Activated CD4-positive, alpha-beta T cell treated with anti-CD3 and anti-CD28 coated beads, Interleukin-2, amount 50 U/mL, for 1 hour (primary cell): Measurements from ENCODE around the gene BSDC1.
"Not testable (repeated sequence)": the region's sequence is repeated elsewhere in the genome, so short reads cannot be mapped to it uniquely, and the experiment has no call there.

Source experiments
- DNase-seq: peaks from one replicate; pipeline ENCODE4 v3.0.0-alpha.2; 2020

BSDC1 gene

DNA sequence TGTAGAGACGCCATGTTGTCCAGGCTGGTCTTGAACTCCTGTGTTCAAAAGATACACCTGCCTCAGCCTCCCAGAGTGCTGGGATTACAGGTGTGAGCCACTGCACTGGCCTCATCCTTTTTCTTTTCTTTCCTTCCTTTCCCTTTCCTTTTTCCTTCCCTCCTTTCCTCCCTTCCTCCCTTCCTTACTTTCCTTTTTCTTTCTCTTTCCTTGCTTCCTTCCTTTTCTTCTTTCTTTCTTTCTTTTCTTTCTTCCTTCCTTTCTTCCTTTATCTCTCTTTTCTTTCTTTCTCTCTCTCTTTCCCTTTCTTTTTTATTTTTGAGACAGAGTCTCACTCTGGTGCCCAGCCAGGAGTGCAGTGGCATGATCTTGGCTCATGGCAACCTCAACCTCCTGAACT is 37.8 kb downstream of the BSDC1 start:
- DNase-seq = no peak

DNA sequence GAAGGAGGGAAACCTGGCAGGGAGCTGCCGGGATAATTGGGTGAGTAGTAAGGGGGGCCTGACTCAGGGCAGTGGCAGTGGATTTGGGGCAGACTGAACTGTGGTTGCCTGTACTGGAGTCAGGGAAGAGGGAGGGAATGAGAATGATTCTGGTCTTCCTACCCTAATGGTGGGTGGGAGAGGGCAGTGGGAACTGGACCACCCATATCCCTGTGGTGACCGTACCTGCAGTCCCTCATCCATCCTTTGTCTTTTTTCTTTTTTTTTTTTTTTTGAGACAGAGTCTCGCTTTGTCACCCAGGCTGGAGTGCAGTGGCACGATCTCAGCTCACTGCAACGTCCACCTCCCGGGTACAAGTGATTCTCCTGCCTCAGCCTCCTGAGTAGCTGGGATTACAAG is 38.5 kb downstream of the BSDC1 start:
- not testable (repeated sequence) for DNase-seq

DNA sequence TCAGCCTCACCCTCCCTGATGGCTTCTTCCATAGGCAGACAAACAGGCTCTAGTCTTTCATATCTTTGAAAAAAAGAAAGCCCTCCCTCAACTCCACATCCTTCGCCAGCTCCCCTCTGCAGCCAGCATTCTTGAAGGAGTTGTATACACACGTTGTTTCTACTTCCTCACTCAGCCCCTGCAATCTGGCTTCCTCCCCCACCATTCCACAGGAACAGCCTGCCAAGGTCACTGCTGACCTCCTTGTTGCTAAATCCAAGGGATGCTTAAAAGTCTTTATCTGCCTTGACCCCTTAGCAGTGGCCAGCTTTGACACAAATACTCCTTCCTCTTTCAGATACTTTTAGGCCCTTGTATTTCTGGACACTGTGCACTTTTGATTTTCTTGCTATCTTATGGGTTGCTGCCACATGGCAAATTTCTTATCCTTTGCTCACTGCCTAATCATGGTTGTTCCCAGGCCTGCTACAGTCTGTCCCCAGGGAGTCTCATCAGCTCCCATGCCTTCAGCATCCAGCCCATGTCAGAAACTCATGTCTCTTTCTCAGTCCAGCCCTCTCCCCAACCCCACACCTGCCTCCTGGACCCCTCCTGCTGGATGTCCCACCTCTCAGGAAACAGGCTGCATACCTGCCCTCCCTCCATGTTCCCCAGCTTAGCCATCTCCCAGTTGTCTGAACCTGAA is 40.2 kb downstream of the BSDC1 start:
- no peak for DNase-seq

DNA sequence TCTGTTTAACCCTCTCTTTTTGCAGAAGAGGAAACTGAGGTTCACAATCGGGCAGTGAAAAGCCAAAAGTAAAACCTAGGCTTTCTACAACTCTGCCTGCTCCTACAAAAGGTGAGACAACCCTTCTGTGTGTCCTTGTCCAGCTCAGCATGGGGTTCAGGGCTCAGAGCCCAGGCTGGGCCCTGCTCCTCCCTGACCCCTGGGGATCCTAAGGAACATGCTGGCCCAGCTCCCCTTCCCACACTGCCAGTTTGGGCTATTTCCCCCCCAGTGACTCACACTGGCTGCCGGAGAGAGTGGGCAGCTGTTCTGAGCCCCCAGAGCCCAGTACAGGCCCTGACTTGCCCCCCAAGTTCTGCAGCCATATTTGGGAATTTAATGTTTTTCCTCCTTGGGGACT is 40.8 kb downstream of the BSDC1 start:
- no peak for DNase-seq

DNA sequence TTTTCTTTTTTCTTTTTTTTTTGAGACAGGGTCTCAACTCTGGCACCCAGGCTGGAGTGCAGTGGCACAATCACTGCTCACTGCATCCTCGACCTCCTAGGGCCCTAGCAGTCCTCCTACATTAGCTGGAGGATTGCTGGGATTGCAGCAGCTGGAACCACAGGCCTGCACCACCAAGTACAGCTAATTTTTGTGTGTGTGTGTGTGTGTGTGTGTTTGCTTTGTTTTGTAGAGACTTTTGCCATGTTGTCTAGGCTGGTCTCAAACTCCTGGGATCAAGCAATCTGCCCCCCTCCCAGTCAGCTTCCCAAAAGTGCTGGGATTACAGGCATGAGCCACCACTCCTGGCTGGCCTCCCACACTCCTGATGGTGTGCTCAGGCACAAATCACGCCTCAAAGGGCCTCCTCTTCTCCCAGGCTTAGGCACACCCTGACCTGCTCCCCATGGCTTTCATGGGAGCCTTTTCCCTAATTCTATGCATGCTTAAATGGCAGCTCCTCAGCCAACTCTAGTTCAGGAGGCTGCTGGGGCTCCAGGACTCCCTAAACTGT is 41.3 kb downstream of the BSDC1 start:
- DNase-seq = no peak

DNA sequence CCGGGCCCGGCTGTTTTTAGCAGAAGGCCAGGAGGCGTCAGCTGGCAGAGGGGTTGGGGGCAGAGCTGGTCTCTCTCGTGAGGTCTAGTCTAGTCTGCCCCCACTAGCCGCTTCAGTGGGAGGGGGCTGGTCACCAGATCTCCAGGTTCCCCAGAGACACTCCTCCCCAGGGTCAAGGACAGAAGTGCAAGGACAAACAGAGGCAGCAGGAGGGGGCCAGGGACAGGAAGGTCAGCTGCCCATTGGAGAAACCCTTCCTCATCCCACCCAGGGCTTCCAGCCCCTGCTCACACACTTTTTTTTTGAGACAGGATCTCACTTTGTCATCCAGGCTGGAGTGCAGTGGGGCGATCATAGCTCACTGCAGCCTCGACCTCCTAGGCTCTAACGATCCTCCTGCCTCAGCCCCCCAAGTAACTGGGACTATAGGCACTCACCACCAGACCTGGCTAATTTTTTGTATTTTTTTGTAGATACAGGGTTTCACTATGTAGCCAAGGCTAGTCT is 41.9 kb downstream of the BSDC1 start:
- no peak for DNase-seq

DNA sequence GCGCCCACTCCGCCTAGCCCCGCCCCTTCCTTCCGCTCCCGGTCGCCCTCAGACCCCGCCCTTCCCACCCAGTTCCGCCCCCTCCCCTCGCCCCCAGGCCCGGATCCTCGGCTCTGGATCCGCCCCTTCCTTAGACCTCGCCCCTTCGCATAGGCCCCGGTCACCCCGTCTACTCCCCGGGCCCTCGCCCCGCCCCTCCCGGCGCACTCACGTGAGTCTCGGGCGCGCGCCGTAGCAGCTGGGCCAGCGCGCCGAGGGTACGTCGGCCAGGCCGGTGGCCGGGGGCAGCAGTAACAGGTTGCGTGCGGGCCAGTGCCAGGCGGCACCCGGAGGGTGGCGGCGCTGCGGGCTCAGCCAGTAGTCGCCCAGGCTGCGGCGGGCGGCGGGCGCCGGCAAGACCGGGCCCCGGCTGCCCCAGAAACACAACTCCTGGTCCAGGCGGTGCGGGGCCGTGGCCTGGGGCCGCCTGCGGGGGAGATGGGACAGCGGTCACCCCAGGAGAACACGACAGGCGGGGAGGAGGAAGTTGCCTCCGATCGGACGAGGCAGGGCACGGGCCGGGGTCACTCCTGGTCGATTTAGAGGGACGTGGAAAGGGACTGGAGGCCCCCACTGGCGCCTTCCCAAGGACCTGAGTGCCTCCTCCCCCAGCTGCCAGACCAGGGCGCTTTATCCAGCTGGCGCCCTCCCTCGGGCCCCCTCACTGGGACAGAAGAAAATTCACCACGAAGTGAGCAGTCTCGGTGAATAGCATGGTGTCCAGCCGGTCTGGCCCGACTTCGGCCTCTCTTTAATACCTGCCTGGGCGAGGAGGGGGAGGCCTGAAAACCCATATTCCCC is 42.6 kb downstream of the BSDC1 start:
- DNase-seq = peak; percentile 90

DNA sequence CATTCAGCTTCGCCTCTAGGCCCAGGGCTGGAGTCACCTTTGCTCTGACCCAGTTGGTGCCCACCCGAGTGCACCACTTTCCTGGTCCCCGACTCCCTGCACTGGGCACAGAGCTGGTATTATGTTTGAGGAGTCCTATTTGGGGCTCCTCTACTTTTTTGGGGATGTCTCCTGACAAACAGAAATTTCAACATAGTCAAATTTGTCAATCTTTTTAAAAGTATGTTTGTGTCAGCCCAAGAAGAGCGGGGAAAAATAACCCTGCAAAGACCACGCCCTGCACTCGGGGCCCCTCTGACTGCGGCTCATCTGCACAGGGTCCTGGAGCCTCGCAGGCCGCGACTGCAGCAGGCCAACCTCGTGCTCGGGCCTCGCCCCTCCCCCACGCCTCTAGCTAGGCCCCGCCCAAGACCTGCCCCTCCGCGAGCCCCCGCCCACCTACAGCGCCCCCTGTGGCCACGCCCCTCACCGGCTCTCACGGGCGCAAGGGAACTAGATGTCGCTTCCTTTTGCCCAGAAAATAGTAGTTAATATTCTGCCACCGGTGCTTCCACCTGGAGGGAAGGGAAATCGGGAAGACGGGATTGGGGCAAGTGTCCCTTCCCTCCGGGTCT is 43.3 kb downstream of the BSDC1 start:
- DNase-seq = peak; percentile 77

DNA sequence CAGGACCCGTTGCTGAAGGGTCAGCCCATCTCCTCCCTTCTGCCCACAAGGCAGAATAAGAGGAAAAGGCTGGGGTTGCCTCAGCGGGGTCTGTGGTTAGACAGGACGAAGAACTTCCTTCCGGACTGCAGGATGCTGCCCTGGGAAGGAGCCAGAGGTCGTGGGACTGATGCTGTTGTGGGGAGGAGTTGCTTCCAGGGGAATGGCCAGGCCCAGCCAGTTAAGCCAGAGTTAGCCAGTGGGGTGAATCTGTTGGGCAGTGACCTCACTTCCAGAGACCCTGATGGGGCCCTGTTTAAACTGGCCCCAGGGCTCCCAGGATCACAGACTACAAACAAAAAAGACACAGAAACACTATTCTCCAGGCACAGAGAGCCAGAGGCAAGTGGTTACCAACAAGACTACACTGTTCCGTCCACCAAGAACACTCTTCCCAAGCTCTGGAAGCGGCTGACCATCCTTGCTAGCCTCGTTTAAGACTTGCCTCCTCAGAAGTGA is 45.0 kb downstream of the BSDC1 start:
- DNase-seq = no peak

DNA sequence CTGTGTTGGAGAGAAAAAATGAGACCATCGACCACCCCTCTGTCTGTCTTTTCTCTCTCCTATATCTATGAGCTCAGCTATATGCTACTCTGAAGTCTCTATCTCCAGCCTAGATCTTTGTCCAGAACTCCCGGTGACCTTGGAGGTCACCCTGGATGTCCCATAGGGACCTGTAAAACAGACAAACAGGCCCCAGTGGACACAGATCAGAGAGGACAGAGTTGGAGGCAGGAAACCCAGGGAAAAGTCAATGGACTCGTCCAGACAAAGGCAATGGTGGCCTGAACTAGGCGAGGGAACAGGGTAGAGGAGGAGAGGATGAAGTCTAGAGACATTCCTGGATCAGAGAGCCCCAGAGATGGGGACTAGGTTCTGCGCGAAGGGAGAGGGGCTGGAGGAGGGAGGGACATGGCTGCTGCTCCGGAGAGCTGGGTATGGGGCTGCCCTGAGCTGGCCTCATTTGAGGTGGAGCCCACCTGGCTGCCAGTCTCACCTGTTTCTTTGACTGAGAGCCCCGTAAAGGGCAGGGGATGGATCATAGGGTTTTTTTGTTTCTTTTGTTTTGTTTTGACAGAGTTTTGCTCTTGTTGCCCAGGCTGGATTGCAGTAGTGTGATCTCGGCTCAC is 47.6 kb downstream of the BSDC1 start:
- no peak for DNase-seq

DNA sequence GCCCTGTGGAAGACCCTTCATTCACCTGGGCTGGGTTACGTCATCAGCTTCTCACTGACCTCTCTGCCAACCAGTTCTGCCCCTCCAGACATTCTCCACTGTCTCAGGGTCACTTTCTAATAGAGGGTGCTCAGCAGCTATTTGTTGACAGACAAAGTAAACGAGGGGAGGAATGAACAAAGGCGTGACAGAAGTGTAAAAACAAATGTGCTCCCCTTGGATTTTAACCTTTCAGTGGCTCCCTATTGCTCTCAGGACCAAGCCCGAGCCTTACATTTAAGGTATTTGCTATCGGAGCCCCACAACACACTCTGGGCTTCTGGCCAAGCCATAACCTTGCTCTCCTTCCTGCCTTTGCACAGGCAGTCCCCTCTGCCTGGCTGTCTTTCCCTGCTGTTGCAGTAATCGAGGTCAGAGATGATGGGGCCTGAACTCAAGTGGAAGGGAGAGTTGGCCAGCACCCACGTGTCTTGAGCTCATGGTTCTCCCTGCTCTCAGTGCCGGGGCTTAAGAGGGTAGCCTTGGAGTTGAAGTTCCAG is 48.9 kb downstream of the BSDC1 start:
- DNase-seq = no peak

DNA sequence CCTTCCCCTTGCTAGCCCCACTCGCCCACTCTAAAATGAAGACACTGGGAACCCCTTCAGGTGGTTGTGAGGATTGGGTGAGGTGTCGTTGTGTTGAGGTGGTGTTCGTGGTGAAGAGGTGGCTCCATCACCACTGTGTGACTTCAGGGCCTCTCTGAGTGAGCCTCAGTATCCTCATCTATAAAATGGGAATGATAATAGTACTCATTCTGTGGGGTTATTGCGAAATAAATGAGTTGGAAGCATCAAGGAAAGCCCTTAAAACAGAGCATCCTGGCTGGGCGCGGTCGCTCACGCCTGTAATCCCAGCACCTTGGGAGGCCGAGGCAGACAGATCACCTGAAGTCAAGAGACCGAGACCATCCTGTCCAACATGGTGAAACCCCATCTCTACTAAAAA is 51.5 kb downstream of the BSDC1 start:
- DNase-seq = no peak

DNA sequence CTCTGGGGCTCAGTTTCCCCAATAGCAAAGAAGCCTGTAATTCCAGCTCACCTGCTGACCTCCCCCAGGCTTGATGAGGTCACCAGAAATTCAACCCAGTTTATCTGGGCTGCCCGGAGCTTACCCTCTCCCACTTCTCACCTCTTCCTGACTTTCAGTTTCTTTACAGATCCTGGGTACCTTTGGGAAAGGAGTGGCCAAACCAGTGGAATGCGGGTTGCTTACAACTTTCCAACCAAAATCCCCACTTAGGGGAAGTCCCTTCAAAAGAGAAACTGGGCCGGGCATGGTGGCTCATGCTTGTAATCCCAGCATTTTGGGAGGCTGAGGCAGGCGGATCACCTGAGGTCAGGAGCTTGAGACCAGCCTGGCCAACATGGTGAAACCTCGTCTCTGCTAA is 52.3 kb downstream of the BSDC1 start:
- DNase-seq = no peak

DNA sequence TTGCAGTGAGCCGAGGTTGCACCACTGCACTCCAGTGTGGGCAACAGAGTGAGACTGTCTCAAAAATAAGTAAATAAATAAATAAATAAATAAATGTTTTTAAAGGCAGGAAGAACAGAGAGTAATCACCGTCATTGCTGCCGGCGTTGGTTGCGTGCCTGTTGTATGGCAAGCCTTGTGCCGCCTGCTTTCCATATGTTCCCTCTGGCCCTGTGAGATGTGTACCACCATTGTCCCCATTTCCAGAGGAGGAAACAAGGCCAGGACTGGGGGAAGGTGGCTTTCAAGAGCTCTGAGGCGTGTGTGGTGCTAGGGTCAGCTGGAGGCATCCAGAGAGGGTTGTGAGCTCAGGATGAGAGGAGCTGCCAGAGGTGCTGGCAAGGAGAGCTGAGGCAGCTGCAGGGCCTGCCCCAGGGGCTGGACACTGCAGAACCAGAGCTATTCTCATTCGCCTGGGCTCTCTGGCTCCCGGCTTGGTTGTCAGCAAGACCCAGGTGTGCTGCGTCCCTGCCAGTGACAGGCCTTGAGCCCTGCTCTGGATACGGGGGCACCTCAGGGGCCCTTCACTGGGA is 53.0 kb downstream of the BSDC1 start:
- no peak for DNase-seq

DNA sequence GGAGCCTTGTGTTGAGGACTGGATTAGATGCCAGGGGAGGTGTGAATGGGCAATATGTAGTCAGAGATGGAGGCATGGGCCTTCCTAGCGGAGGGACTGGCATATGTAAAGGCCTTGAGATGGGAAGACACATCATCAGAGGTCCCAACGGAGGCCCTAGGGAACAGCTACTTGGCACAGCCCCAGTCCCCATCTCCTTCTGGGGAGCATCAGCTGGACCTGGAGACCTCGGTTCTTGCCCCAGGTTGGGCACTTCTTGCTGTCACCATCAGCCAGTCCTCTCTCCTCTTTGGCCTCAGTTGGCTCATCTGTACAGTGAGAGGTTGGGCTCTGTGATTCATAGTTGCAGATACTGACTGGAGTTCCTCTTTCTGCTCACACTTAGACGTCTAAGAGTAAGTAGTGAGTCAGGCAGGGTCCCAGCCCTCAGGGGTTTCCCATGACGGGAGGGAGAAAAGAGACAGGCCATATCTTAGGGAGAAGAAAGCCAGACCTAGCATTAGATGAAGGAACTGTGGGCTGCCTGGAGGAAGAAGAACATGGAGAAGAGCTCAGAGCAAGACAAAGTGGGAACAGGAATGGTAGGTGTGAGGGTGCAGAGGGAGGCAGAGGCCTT is 54.8 kb downstream of the BSDC1 start:
- no peak for DNase-seq

DNA sequence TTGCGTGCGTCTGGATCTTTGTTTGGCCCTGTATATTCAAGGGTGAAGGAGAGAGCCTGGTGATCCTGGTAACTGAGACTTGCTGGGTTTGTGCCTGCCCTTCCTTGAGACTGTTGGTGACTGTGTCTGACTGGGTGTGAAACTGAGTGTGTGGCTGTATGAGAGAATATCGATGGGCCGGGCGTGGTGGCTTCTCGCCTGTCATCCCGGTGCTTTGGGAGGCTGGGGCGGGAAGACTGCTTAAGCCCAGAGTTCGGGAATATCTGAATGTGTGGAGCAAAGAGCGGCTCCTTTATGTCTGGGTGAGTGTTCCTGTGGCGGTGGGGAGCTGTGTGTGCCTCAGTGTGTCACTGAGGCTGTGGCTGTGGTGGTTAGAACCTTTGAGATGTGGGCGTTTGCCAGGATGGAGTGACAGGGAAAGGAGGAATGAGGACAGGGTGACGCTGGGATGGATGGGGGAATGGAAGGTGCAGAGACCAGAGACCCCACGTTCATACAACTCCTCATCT is 55.5 kb downstream of the BSDC1 start:
- no peak for DNase-seq

DNA sequence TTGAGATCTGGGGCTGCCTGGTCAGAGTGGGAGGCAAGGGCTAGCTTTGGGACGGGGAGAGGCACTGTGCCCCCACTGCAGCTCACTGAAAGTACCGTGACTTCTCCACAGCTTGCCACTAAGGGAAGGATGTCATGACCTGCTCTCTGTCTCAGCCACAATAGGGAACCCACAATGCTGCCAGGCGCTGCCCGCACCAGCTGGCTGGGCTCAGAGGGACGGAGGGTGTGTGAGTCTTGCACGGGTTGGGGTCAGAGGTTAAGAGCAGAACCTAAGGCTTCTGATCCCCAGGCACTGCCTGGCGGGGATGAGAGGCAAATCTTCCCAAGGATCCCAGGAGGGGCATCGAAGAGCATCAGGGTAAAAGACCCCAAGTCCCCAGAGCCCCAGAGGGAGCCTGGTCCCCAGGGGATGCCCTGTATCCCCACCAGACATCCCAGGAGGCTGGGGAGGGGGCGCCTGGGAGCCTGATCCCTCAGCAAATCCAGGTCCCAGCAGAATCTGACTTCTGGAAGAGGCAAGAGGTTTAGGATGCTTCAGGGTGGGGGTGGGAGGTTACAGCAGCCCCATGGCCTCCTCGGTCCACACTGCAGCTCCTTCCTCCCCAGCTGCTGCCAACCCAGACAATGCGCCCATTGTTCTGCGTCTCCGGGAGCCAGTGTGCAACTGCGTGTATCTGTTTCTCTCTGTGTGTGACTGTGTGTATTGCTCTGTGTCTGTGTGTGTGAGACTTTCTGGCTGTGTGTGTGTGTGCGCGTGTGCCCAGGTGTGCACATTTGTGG is 56.2 kb downstream of the BSDC1 start:
- DNase-seq = no peak

DNA sequence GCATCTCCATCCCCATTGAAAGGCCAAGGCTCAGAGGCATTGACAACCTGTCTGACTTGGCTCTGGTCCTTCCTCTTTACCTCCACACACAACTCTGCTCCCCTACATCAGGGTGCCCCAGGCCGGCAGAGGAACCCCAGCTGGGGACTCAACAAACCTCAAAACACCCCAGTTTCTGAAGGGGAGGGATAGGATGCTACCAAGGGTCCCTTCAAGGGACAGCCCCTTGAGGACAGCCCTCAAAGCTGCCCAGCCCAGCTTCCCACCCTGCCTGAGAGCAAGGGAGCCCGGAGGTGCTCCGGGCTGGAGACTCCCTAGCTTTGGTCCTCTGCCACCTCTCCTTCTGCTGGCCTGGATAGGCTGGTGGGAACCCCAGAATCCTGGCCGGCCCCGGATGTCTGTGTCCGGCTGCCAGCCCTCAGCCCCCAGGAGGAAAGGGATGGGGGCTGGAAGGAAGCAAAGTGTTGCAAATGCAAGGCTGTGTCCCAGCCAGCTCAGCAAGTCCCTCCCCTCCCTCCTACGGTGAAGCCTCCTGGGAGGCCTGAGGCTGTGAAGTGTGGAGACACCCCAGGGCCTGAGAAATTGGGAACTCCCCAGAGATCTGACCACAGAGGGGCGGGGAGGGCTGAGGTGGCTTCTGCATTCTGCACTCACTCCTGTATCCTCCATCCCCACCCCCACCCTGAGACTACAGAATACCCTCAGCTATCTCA is 57.1 kb downstream of the BSDC1 start:
- DNase-seq = peak; percentile 45

DNA sequence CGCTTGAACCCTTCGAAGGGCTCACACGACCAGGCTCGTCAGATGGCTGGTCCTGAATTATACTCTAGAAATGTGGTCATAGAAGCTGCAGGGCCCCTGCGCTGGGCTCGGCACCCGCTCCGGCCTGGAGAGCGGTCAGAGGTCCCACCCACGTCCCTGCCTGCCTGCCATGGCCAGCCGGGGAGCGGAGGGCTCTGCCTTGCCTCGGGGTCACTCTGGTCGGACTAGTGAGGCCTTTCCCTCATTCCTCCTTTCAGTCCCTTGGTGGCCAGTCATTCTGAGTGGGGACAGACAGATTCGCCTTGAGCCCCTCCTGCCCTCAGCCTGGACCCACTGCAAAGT is 57.7 kb downstream of the BSDC1 start:
- DNase-seq = no peak
